Stimulated activated CD4-positive, alpha-beta T cell treated with anti-CD3 and anti-CD28 coated beads, TNF-alpha, amount 100 ng/mL, for 48 hours (primary cell): ENCODE results near the gene HYOU1.
A peak's percentile ranks its signal among the peaks of the same experiment; 100 is the strongest.
"Not testable (repeated sequence)": the region's sequence is repeated elsewhere in the genome, so short reads cannot be mapped to it uniquely, and the experiment has no call there.

ENCODE experiments used
- DNase-seq, 3 donors: peaks; one replicate each; pipeline ENCODE4 v3.0.0-alpha.2; 2020; ENCODE audit warnings: low read depth in 3 of 3

HYOU1 gene

DNA sequence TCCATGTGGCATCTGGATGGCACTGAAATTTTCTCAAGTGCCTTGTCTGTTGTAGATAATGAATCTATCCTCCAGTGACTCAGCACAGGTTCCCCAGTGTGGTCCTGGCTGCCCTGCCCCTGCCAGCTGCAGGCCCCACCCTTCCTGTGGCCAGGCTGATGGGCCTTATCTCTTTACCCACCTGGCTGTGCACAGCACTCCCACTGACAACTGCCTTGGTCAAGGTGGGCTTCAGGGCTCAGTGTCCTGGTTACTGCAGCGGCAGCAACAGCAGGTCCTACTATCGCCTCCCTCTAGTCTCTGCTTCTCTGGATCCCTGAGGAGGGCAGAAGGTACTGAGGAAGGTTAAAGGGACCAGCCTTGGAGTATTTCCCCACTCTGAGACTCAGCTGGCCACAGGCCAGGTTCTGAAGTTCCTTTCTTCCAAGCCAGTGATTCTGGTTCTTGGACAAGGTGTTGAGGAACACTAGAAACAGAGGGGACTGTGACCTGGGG is 30.8 kb upstream of the HYOU1 start:
- no peak for DNase-seq

- DNase-seq, result no peak
Observed at GRCh38 chr11:119087123-119087522, 30.1 kb upstream of the HYOU1 start.

DNA sequence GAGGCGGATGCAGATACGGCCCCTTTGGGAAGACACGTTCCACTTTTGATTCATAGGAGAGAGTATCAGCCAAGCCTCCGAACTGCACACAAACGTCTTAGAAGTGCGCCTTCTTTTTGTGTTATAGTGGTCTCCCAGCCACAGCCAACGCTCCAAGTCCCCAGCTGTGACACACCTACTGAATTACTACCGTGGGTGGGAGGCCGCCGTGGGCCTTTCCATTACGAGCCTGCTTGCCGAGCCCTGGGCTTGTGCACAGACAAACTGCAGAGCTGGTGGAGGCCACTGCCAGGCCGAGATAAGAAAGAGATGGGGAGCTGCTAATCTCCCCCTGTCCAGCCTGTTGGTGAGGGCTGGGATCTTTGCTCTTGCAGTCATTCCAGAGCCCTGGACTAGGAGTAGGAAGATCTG is 28.4 kb upstream of the HYOU1 start:
- no peak for DNase-seq

DNA sequence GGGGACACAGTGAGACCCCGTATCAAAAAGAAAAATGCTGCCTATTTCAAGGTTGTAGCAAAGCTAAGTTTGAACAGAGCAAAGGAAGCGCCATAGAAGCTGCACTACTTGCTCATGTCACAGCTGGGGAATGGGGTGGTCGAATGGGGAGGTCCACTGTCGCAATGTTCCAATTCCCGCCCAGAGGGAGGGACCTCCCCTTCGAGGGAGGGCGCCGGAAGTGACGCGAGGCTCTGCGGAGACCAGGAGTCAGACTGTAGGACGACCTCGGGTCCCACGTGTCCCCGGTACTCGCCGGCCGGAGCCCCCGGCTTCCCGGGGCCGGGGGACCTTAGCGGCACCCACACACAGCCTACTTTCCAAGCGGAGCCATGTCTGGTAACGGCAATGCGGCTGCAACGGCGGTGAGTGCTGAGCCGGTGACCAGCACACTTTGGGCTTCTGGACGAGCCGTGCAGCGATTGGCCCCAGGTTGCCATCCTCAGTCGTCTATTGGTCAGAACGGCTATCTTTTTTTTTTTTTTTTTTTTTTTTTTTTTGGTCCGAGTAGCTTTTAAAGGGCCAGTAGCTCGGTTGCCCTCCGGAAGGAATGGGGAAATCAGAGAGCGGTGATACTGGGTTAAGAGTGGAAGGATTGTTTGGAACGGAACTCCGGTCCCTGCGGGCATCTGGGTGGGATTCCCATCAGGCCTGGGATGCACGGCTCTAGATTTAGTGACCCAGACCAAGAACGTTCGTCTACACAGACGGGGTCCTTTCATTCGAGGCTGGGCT is 27.8 kb upstream of the HYOU1 start, which contains the start of gene HMBS:
Gene HMBS (plus strand): TSS at position 219 of the 774 bp plus-strand sequence. CDS start 153 bp downstream, at position 372.
- peak; percentile 84 to 88 (median 87) for DNase-seq

GRCh38 chr11:119081682-119082260 is 24.8 kb upstream of the HYOU1 start:
- DNase-seq, result no peak

DNA sequence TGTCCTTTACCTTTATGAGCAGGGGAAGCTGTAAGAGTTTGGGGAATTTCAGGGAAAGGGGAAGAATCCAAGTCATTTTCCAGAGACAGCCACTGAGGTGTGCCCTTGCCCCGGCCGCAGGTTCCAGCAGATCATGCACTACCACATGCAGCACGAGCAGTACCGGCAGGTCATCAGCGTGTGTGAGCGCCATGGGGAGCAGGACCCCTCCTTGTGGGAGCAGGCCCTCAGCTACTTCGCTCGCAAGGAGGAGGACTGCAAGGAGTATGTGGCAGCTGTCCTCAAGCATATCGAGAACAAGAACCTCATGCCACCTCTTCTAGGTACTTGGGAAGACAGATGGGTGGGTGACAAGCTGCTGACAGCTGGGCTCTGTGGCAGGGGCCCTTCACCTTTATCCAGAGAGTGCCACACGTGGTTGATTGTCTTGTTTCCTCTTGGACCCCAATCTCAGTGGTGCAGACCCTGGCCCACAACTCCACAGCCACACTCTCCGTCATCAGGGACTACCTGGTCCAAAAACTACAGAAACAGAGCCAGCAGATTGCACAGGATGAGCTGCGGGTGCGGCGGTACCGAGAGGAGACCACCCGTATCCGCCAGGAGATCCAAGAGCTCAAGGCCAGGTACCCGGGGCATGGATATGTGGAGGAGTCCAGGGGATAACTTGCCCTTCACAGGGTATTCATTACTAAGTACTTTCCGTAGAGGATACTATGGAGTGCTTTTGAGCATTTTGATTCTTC is 21.8 kb upstream of the HYOU1 start:
- DNase-seq, result no peak

DNA sequence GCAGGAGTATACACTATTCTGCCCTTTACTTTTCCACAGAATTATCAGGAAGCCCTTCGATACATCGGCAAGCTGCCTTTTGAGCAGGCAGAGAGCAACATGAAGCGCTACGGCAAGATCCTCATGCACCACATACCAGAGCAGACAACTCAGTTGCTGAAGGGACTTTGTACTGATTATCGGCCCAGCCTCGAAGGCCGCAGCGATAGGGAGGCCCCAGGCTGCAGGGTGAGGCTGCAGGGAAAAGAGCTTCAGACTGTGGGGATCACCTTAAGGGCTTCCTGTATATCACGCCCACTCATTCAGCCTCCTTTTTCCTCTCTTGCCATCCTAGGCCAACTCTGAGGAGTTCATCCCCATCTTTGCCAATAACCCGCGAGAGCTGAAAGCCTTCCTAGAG is 20.8 kb upstream of the HYOU1 start:
- DNase-seq, result no peak

DNA sequence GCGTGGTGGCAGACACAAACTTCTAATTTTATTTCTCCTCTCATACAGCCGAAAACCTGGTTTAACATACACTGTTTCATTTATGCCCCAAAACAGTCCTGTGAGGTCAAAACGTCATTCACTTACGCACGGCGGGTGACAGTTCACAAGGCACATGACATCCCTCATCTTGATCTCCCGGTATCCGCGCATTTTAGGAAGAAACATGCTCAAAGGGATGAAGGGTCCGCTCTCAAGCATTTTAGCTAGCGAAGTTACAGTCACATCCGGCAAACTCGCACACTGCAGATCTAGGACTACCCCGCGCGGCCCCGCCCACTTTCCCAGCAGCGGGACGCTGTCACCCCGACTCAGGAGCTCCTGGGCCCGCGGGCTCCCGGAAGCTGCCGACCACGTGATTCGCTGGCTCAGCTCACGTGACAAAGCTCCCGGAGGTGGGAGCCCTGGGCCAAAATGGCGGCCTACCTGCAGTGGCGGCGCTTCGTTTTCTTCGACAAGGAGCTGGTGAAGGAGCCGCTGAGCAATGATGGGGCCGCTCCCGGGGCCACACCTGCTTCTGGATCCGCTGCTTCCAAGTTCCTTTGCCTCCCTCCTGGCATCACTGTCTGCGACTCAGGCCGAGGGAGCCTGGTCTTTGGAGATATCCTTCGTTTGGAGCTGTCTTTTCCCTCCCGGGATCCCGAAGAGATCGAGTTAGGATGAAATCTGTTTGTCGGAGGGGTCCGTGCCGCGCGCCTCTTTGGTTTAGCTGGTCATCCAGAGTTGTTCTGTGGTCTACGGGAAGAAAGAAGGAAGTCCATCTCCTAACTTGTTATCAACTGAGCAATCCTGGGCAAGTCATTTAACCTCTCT is 10.6 kb upstream of the HYOU1 start, which contains the start of gene VPS11:
Gene VPS11 (plus strand): TSS at position 448 of the 852 bp plus-strand sequence. CDS start 6 bp downstream, at position 454.
- DNase-seq, result peak; percentile 97 to 98 (median 97)

DNA sequence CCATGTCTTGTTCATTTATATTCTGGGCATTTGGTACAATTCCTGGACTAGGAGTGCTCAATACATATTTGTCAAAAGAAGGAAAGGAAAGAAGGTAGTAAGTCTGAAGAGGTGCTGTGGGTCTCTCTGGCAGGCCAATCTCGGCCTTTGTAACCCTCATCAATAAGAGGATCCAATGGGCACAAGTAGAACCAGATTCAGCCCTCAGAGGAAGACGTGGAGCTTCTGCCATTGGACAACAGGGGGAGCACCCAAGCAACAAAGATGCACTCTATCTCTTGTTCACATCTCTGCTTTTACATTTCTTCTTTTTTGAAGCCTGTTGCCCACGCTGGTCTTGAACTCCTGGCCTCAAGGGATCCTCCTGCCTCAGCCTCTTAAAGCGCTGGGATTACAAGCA is 8.4 kb upstream of the HYOU1 start:
- peak in 2 of 3 donors; percentile 19 to 21 for DNase-seq

GRCh38 chr11:119062779-119063178 is 5.8 kb upstream of the HYOU1 start:
- no peak for DNase-seq

DNA sequence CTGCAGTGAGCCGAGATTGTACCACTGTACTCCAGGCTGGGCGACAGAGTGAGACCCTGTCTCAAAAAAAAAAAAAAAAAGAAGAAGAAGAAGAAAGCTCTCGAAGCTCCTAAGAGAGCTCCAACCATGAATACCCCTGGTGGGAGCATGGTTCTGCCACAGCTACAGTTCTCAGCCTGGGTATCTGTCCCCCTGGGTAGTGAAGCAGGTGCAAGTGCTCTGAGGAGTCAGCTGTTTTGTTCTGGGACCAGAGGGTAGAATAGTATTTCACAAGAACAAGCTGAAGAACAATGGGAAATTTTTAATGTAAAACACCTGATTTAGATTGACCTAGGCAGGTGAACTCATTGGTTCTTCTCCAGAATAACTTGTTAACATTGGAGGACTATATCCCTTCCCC is 4.3 kb upstream of the HYOU1 start:
- no peak for DNase-seq

DNA sequence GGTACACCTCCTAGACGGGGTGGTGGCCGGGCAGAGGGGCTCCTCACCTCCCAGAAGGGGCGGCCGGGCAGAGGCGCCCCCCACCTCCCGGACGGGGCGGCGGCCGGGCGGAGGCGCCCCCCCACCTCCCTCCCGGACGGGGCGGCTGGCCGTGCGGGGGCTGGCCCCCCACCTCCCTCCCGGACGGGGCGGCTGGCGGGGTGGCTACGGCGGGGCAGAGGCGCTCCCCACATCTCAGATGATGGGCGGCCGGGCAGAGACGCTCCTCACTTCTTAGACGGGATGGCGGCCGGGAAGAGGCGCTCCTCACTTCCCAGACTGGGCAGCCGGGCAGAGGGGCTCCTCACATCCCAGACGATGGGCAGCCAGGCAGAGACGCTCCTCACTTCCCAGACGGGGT is 2.1 kb upstream of the HYOU1 start:
- not testable (repeated sequence) for DNase-seq

DNA sequence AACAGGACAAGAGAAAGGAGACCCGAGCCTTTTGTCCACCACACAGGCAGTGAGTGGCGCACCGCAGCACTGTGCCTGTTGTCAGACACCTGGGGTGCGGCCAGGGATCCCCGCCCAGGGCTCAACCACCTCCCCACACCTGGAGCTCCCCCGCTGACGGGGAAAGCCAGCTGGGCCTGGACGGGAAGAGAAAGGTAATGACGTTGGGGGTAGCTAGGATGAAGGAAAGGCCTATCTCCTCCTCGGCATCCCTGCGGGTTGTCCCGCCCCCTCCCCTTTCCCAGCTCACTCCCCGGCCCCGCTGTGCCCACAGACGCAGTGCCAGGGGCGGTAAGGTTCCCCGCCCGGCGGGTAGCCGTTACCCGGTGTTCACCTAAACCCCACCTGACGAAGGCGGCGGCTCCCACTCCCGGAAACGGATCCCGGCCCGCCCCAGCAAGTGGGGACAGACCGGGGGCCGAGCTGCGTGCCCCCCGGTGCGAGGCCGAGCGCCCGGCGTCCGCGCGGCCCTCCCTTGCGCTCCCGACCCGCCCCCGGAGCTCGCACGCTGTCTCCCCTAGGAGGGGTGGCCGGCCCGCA is 495 bp downstream of the HYOU1 start:
- peak in 1 of 3 donors; percentile 9 for DNase-seq

DNA sequence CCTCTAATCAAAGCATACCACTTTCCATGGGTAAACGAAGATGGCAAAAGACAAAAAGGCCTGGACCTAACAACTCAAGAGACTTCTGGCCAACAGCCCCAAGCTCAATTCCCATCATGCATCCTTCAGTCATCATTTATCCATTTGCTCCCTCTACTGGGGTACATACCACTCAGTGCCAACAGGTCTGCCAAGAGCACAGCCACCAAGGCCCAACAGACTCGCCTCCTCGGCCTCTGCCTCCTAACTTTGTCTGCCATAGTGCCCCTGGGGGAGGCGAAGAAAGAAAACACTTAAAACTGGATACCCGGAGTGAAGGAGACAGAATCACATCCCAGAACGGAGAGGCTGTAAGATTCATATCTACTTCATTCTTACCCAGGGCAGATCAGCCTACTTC is 1.1 kb downstream of the HYOU1 start:
- DNase-seq, result no peak

- no peak for DNase-seq
Observed at GRCh38 chr11:119054418-119054817, 2.6 kb downstream of the HYOU1 start.

- DNase-seq, result no peak
Observed at GRCh38 chr11:119052163-119052814, 4.7 kb downstream of the HYOU1 start.

- no peak for DNase-seq
Observed at GRCh38 chr11:119051440-119052162, 5.4 kb downstream of the HYOU1 start.

GRCh38 chr11:119049081-119049480 is 7.9 kb downstream of the HYOU1 start:
- DNase-seq, result no peak

- no peak for DNase-seq
Observed at GRCh38 chr11:119048644-119049043, 8.4 kb downstream of the HYOU1 start.

GRCh38 chr11:119047205-119047604 is 9.8 kb downstream of the HYOU1 start:
- DNase-seq, result no peak
